ENCODE measurements around the gene NUP98.
"Not testable (repeated sequence)": the region's sequence is repeated elsewhere in the genome, so short reads cannot be mapped to it uniquely, and the experiment has no call there.

Gene NUP98

GRCh38 chr11:3817181-3817800 is 19.9 kb upstream of the NUP98 start:
- no peak for DNase-seq (ENCODE audit: low spot score)
- TF ChIP-seq CTCF (IDR thresholded peaks at IDR 0.05; ENCODE audit: extremely low read depth, missing control alignments), result no peak

GRCh38 chr11:3816673-3817072 is 19.3 kb upstream of the NUP98 start:
- no peak for TF ChIP-seq CTCF (IDR thresholded peaks at IDR 0.05; ENCODE audit: extremely low read depth, missing control alignments)
- no peak for DNase-seq (ENCODE audit: low spot score)

GRCh38 chr11:3815845-3816244 is 18.5 kb upstream of the NUP98 start:
- no peak for TF ChIP-seq CTCF (IDR thresholded peaks at IDR 0.05; ENCODE audit: extremely low read depth, missing control alignments)
- DNase-seq (ENCODE audit: low spot score), result no peak

- DNase-seq (ENCODE audit: low spot score), result not testable (repeated sequence)
These were observed 17.5 kb upstream of the NUP98 start for GRCh38 chr11:3814832-3815231.

GRCh38 chr11:3810951-3811350 is 13.6 kb upstream of the NUP98 start:
- no peak for DNase-seq (ENCODE audit: low spot score)
- TF ChIP-seq CTCF (IDR thresholded peaks at IDR 0.05; ENCODE audit: extremely low read depth, missing control alignments), result no peak

GRCh38 chr11:3810446-3810845 is 13.1 kb upstream of the NUP98 start:
- no peak for TF ChIP-seq CTCF (IDR thresholded peaks at IDR 0.05; ENCODE audit: extremely low read depth, missing control alignments)
- no peak for DNase-seq (ENCODE audit: low spot score)

- no peak for DNase-seq (ENCODE audit: low spot score)
These were observed 12.2 kb upstream of the NUP98 start for GRCh38 chr11:3809624-3809928.

More at GRCh38 chr11:3809624-3809928, 12.2 kb upstream of the NUP98 start:
- TF ChIP-seq CTCF (IDR thresholded peaks at IDR 0.05; ENCODE audit: extremely low read depth, missing control alignments), result no peak

All from GM20000 (cell line).